Keratinocyte (primary cell): ENCODE results near the gene IQCK. TPM values are rescaled to one million over a fixed set of nuclear protein-coding genes. Genes with fewer than 3 reads are reported as not detected.

Experiments
- DNase-seq: peaks from one replicate; pipeline ENCODE4 v3.0.0-alpha.2; 2011; ENCODE audit warnings: low read depth, missing footprints, low spot score
- FAIRE-seq: peaks from 2 replicates; lab custom pipeline; 2011; peaks lifted over from hg19 to GRCh38; lab: Jason Lieb, UNC
- H2AFZ ChIP-seq: 2 replicates; pipeline ENCODE4 v1.6.0; 2012; ENCODE audit warnings: low read length, control low read depth, inconsistent platforms; ENCODE audit not compliant: control insufficient read depth
- H3K27ac ChIP-seq: 2 replicates; pipeline ENCODE4 v1.5.1; 2011; ENCODE audit warnings: low read length; ENCODE audit not compliant: control insufficient read depth, insufficient read depth
- H3K27me3 ChIP-seq: 3 replicates; pipeline ENCODE4 v1.6.0; 2011; ENCODE audit warnings: low read length; ENCODE audit not compliant: control insufficient read depth, insufficient read depth; ENCODE audit errors: extremely low read depth
- H3K36me3 ChIP-seq, 2 experiments: 2 replicates in 1 of 2; 3 replicates in 1 of 2; pipeline ENCODE4 v1.5.1; 2011; ENCODE audit warnings: low read length in 2 of 2, mild to moderate bottlenecking in 1 of 2; ENCODE audit not compliant: control insufficient read depth in 2 of 2, insufficient read depth in 2 of 2; ENCODE audit errors: extremely low read depth in 1 of 2
- H3K4me1 ChIP-seq: 3 replicates; pipeline ENCODE4 v1.5.1; 2011; ENCODE audit warnings: low read length; ENCODE audit not compliant: control insufficient read depth, insufficient read depth; ENCODE audit errors: extremely low read depth
- H3K4me2 ChIP-seq: 3 replicates; pipeline ENCODE4 v1.6.0; 2011; ENCODE audit warnings: low read depth, low read length; ENCODE audit not compliant: control insufficient read depth, insufficient read depth; ENCODE audit errors: extremely low read depth
- H3K4me3 ChIP-seq, 3 experiments: fragments of 200-600 bp in 1 of 3; sonication (generic) in 1 of 3; 2 replicates in 2 of 3; 3 replicates in 1 of 3; pipeline ENCODE4 v1.5.1; 2011 to 2016; ENCODE audit warnings: low read length in 3 of 3, mild to moderate bottlenecking in 3 of 3, control low read depth in 2 of 3, inconsistent platforms in 1 of 3, low read depth in 1 of 3, mixed read lengths in 1 of 3, mixed run types in 1 of 3, moderate library complexity in 1 of 3; ENCODE audit not compliant: control insufficient read depth in 2 of 3, insufficient read depth in 2 of 3; ENCODE audit errors: extremely low read depth in 1 of 3
- H3K79me2 ChIP-seq: 2 replicates; pipeline ENCODE4 v1.6.0; 2012; ENCODE audit warnings: low read length; ENCODE audit not compliant: control insufficient read depth, insufficient read depth
- H3K9ac ChIP-seq: 3 replicates; pipeline ENCODE4 v1.6.0; 2011; ENCODE audit warnings: low read length; ENCODE audit not compliant: control insufficient read depth, insufficient read depth; ENCODE audit errors: extremely low read depth
- H3K9me1 ChIP-seq: 3 replicates; pipeline ENCODE4 v1.6.0; 2011; ENCODE audit warnings: low read length; ENCODE audit not compliant: control insufficient read depth, insufficient read depth; ENCODE audit errors: extremely low read depth
- H3K9me3 ChIP-seq: 2 replicates; pipeline ENCODE4 v1.5.1; 2012; ENCODE audit warnings: low read depth, low read length; ENCODE audit not compliant: control insufficient read depth
- H4K20me1 ChIP-seq: 3 replicates; pipeline ENCODE4 v1.6.0; 2011; ENCODE audit warnings: low read length; ENCODE audit not compliant: control insufficient read depth, insufficient read depth; ENCODE audit errors: extremely low read depth
- EZH2 ChIP-seq: IDR thresholded peaks from one replicate; pipeline ENCODE4 v1.6.1; 2012; ENCODE audit warnings: inconsistent platforms, mild to moderate bottlenecking, low read length, moderate library complexity
- dilution Hi-C: fragments of 300-500 bp; cut with MboI; formaldehyde crosslinking; loops from one replicate; pipeline ENCODE4 v1.7.0; 2020; ENCODE audit warnings: low sequenced_read_pairs; ENCODE audit not compliant: extremely low pct_ligation_motif_present
- polyA plus RNA-seq, 5 experiments: library from polyadenylated mRNA; depleted of rRNA in 3 of 5; stranded (reverse) in 3 of 5; stranded (forward) in 1 of 5; unstranded in 1 of 5; fragments of >200 nt; gene quantifications; 1 replicate in 1 of 5; 2 replicates in 3 of 5; 3 replicates in 1 of 5; pipeline versions ENCODE4 v1.2.1 to v1.2.3, GENCODE V29; 2011 to 2012; ENCODE audit warnings: missing spikeins in 2 of 5, low read depth in 1 of 5, low replicate concordance in 1 of 5
- TF ChIP-seq, protein P1 (sequence below), 3 experiments: IDR thresholded peaks in 1 of 3; conservative IDR thresholded peaks in 1 of 3; optimal IDR thresholded peaks in 1 of 3; 2 replicates in 2 of 3; 3 replicates in 1 of 3; pipeline versions ENCODE3 to v1.5.1; 2011; ENCODE audit warnings: low read length in 3 of 3, mild to moderate bottlenecking in 3 of 3, moderate library complexity in 2 of 3, control low read depth in 1 of 3, inconsistent platforms in 1 of 3; ENCODE audit not compliant: insufficient read depth in 2 of 3; ENCODE audit errors: extremely low read depth in 1 of 3

Gene IQCK
- polyA plus RNA-seq, 1 donor (not counting 4 experiments of a cell fraction or from before 2014, with no cell fraction given) = 9.7 TPM

DNA sequence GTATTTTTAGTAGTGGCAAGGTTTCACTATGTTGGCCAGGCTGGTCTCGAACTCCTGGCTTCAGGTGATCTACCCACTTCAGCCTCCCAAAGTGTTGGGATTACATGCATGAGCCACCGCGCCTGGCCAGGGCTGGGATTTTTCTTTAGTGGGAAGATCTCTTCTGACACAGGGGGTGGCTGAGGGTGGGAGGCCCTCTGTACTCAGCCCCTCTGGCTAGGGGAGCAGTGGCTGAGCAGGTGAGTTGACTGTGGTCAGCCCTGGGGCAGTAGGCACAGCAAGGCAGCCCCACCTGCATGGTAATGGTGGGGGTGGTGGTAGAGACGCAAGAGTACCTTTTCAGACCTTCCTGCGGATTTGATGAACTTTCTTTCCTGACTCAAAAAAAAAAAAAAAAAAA, 178.9 kb downstream of the IQCK start:
- H3K4me3 ChIP-seq = no peak overlapping the region
- dilution Hi-C loops = no loop called here
- TF ChIP-seq EZH2 = no peak
- TF ChIP-seq, protein P1, sequence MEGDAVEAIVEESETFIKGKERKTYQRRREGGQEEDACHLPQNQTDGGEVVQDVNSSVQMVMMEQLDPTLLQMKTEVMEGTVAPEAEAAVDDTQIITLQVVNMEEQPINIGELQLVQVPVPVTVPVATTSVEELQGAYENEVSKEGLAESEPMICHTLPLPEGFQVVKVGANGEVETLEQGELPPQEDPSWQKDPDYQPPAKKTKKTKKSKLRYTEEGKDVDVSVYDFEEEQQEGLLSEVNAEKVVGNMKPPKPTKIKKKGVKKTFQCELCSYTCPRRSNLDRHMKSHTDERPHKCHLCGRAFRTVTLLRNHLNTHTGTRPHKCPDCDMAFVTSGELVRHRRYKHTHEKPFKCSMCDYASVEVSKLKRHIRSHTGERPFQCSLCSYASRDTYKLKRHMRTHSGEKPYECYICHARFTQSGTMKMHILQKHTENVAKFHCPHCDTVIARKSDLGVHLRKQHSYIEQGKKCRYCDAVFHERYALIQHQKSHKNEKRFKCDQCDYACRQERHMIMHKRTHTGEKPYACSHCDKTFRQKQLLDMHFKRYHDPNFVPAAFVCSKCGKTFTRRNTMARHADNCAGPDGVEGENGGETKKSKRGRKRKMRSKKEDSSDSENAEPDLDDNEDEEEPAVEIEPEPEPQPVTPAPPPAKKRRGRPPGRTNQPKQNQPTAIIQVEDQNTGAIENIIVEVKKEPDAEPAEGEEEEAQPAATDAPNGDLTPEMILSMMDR (optimal IDR thresholded peaks at IDR 0.05 in 1 of 3, IDR thresholded peaks at IDR 0.05 in 1 of 3, conservative IDR thresholded peaks at IDR 0.05 in 1 of 3; ENCODE audit: extremely low read depth in 1 of 3, insufficient read depth in 2 of 3, low read length in 3 of 3) = no peak
- no peaks in the 10 kb centered on the region for H3K79me2 ChIP-seq
- H3K27me3 ChIP-seq = no peaks in the 10 kb centered on the region
- no peak for FAIRE-seq
- no peaks in the 10 kb centered on the region for H3K9me1 ChIP-seq
- H3K4me1 ChIP-seq = no peaks in the 10 kb centered on the region
- no peak overlapping the region for H3K4me2 ChIP-seq
- H3K36me3 ChIP-seq = no peaks in the 10 kb centered on the region
- H3K27ac ChIP-seq = no peak overlapping the region
- no peaks in the 10 kb centered on the region for H4K20me1 ChIP-seq
- H3K9me3 ChIP-seq = no peaks in the 10 kb centered on the region
- DNase-seq = no peak
- H3K9ac ChIP-seq = no peak overlapping the region
- no peak overlapping the region for H2AFZ ChIP-seq

DNA sequence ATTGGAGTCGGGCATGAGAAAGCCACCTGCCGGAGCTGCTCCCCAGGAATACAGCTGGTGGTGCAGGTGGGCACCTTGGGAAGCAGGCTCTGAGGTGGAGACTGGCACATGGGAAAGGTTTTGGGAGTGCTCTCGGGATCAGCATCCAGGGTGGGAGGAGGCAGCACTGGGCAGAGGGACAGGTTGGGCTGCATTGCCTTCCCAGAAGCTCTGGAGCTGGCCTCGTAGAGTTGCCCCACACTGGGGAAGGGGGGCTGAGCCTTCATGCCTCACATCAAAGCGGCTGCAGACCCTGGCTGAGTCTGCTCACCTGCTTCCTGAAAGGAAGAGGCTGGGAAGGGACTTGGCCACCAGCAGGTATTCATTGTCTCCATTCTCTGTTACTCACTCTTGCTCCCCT, 180.1 kb downstream of the IQCK start:
- Histone ChIP-seq H3K79me2 (no peaks in the 10 kb centered on the region), H3K27me3 (no peaks in the 10 kb centered on the region), H3K9me1 (no peaks in the 10 kb centered on the region), H3K4me1 (no peaks in the 10 kb centered on the region), H3K27ac (no peak overlapping the region), H3K9ac (no peak overlapping the region), H3K9me3 (no peaks in the 10 kb centered on the region), H3K4me2 (no peak overlapping the region), H3K4me3 (no peak overlapping the region), H4K20me1 (no peaks in the 10 kb centered on the region), H3K36me3 (no peaks in the 10 kb centered on the region), H2AFZ (no peak overlapping the region)
- TF ChIP-seq, protein P1 (optimal IDR thresholded peaks at IDR 0.05 in 1 of 3, IDR thresholded peaks at IDR 0.05 in 1 of 3, conservative IDR thresholded peaks at IDR 0.05 in 1 of 3; ENCODE audit: extremely low read depth in 1 of 3, insufficient read depth in 2 of 3, low read length in 3 of 3) = no peak
- no peak for TF ChIP-seq EZH2
- DNase-seq (no peak), FAIRE-seq (no peak)
- dilution Hi-C loops = no loop called here
